K562 (cell line): ENCODE measurements around the gene C1QTNF12. TPM values are rescaled to one million over a fixed set of nuclear protein-coding genes. Genes with fewer than 3 reads are reported as not detected.
A peak's percentile ranks its signal among the peaks of the same experiment; 100 is the strongest.

Experiments used
- ELF1 ChIP-seq: fragments of 200-800 bp; sonication (Bioruptor generic); IDR thresholded peaks from 2 replicates; pipeline ENCODE4 v1.6.1; 2016; ENCODE audit warnings: missing genetic modification characterization, missing compliant biosample characterization
- ETV1 ChIP-seq: fragments of 450-650 bp; conservative IDR thresholded peaks from 2 replicates; pipeline ENCODE4 v1.6.1; 2016; ENCODE audit warnings: missing genetic modification characterization, control low read depth, low read depth, missing compliant biosample characterization
- L3MBTL2 ChIP-seq: fragments of 450-650 bp; IDR thresholded peaks from 2 replicates; pipeline ENCODE4 v1.6.1; 2016; ENCODE audit warnings: mild to moderate bottlenecking, moderate library complexity
- MYC ChIP-seq, 2 experiments: fragments of 250-450 bp in 1 of 2; sonication (Bioruptor Pico) in 1 of 2; IDR thresholded peaks; 2 replicates each; pipeline versions ENCODE4 v1.5.1 to v1.6.1; 2012 to 2021; ENCODE audit warnings: low read depth in 2 of 2, borderline replicate concordance in 1 of 2, improper control_type of control experiment in 1 of 2, low read length in 1 of 2, mild to moderate bottlenecking in 1 of 2, moderate library complexity in 1 of 2
- SMARCB1 ChIP-seq: IDR thresholded peaks from 2 replicates; pipeline ENCODE4 v1.6.1; 2011; ENCODE audit warnings: improper control_type of control experiment, low read depth; ENCODE audit not compliant: insufficient read length
- ZC3H4 ChIP-seq: sonication (generic); formaldehyde crosslinking; IDR thresholded peaks from 2 replicates; pipeline ENCODE4 v1.9.0; 2021; ENCODE audit warnings: missing genetic modification reagents, borderline replicate concordance
- ZNF41 ChIP-seq: fragments of 250-450 bp; sonication (Bioruptor Pico); conservative IDR thresholded peaks from 2 replicates; pipeline ENCODE4 v1.4.0; 2020; ENCODE audit warnings: mild to moderate bottlenecking
- ZNF668 ChIP-seq: fragments of 250-450 bp; sonication (Bioruptor Pico); IDR thresholded peaks from 2 replicates; pipeline ENCODE4 v1.8.0; 2022; ENCODE audit warnings: mild to moderate bottlenecking, inconsistent platforms
- polyA plus RNA-seq, 8 experiments: library from polyadenylated mRNA; depleted of rRNA in 4 of 8; stranded (reverse) in 5 of 8; unstranded in 3 of 8; fragments of >200 nt; fragmentation: Nextera tagmentation in 2 of 8; fragmentation: Illumina TruSeq in 1 of 8; extraction: Ambion mirVana in 2 of 8; extraction: Trizol in 1 of 8; gene quantifications; 2 replicates each; pipeline versions ENCODE4 v1.2.1 to v1.2.3, GENCODE V29; 2011 to 2014; ENCODE audit warnings: inconsistent platforms in 1 of 8, missing spikeins in 1 of 8
- total RNA-seq, 7 experiments: library from RNA; depleted of rRNA in 6 of 7; stranded (reverse); fragments of >200 nt in 6 of 7; fragmentation: Illumina TruSeq in 2 of 7; extraction: Trizol in 2 of 7; gene quantifications; 2 replicates each; pipeline versions ENCODE4 v1.2.1 to v1.2.3, GENCODE V29; 2011 to 2021; ENCODE audit warnings: low replicate concordance in 1 of 7
- TF ChIP-seq, protein P1 (sequence below): fragments of 450-650 bp; IDR thresholded peaks from 2 replicates; pipeline ENCODE4 v1.6.1; 2017; ENCODE audit warnings: mild to moderate bottlenecking, moderate library complexity
- TF ChIP-seq, protein P2 (sequence below), 2 experiments: fragments of 450-650 bp in 1 of 2; sonication (generic) in 1 of 2; formaldehyde crosslinking in 1 of 2; IDR thresholded peaks; 2 replicates each; pipeline versions ENCODE4 v1.7.1 to v1.9.0; 2016 to 2022; ENCODE audit warnings: inconsistent platforms in 1 of 2, mild to moderate bottlenecking in 1 of 2, missing genetic modification reagents in 1 of 2
- TF ChIP-seq, protein P3 (sequence below): fragments of 250-450 bp; sonication (Bioruptor Pico); IDR thresholded peaks from 2 replicates; pipeline ENCODE4 v1.8.0; 2022; ENCODE audit warnings: inconsistent platforms
- TF ChIP-seq, protein P4 (sequence below), 2 experiments: fragments of 450-650 bp in 1 of 2; sonication (generic) in 1 of 2; formaldehyde crosslinking; conservative IDR thresholded peaks; 2 replicates each; pipeline versions ENCODE4 v1.4.0 to v1.8.1; 2020 to 2022; ENCODE audit warnings: mild to moderate bottlenecking in 1 of 2, missing genetic modification reagents in 1 of 2

Gene C1QTNF12
- total and polyA plus RNA-seq, 9 of the 15 experiments (the other 6 are each of a cell fraction or from before 2014, with no cell fraction given): 0.11 to 4.3 (median 0.93) TPM; not detected in 3

DNA sequence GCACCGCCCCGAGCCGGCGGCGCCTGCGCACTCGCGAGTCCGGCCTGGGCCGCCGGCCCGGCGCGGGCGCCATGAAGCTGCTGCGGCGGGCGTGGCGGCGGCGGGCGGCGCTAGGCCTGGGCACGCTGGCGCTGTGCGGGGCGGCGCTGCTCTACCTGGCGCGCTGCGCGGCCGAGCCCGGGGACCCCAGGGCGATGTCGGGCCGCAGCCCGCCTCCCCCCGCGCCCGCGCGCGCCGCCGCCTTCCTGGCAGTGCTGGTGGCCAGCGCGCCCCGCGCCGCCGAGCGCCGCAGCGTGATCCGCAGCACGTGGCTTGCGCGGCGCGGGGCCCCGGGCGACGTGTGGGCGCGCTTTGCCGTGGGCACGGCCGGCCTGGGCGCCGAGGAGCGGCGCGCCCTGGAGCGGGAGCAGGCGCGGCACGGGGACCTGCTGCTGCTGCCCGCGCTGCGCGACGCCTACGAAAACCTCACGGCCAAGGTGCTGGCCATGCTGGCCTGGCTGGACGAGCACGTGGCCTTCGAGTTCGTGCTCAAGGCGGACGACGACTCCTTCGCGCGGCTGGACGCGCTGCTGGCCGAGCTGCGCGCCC, 14.2 kb downstream of the C1QTNF12 start, which contains the start of gene B3GALT6 (continued):
- TF ChIP-seq ZC3H4 (CRISPR knock-in tag): 0 out of 2 replicates have a peak, but pooled peaks have one; percentile 70
- TF ChIP-seq, protein P1, sequence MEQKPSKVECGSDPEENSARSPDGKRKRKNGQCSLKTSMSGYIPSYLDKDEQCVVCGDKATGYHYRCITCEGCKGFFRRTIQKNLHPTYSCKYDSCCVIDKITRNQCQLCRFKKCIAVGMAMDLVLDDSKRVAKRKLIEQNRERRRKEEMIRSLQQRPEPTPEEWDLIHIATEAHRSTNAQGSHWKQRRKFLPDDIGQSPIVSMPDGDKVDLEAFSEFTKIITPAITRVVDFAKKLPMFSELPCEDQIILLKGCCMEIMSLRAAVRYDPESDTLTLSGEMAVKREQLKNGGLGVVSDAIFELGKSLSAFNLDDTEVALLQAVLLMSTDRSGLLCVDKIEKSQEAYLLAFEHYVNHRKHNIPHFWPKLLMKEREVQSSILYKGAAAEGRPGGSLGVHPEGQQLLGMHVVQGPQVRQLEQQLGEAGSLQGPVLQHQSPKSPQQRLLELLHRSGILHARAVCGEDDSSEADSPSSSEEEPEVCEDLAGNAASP: no peak
- TF ChIP-seq, protein P2, sequence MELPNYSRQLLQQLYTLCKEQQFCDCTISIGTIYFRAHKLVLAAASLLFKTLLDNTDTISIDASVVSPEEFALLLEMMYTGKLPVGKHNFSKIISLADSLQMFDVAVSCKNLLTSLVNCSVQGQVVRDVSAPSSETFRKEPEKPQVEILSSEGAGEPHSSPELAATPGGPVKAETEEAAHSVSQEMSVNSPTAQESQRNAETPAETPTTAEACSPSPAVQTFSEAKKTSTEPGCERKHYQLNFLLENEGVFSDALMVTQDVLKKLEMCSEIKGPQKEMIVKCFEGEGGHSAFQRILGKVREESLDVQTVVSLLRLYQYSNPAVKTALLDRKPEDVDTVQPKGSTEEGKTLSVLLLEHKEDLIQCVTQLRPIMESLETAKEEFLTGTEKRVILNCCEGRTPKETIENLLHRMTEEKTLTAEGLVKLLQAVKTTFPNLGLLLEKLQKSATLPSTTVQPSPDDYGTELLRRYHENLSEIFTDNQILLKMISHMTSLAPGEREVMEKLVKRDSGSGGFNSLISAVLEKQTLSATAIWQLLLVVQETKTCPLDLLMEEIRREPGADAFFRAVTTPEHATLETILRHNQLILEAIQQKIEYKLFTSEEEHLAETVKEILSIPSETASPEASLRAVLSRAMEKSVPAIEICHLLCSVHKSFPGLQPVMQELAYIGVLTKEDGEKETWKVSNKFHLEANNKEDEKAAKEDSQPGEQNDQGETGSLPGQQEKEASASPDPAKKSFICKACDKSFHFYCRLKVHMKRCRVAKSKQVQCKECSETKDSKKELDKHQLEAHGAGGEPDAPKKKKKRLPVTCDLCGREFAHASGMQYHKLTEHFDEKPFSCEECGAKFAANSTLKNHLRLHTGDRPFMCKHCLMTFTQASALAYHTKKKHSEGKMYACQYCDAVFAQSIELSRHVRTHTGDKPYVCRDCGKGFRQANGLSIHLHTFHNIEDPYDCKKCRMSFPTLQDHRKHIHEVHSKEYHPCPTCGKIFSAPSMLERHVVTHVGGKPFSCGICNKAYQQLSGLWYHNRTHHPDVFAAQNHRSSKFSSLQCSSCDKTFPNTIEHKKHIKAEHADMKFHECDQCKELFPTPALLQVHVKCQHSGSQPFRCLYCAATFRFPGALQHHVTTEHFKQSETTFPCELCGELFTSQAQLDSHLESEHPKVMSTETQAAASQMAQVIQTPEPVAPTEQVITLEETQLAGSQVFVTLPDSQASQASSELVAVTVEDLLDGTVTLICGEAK (IDR thresholded peaks at IDR 0.05): no peak
- TF ChIP-seq, protein P2 (CRISPR knock-in tag; IDR thresholded peaks at IDR 0.05): peak; percentile 32; the same call in 1 of the 2 replicates
- peak; percentile 90; the same call in 1 of the 2 replicates for TF ChIP-seq MYC (IDR thresholded peaks at IDR 0.05; ENCODE audit: low read depth, low read length)
- no peak for TF ChIP-seq MYC (CRISPR knock-in tag; IDR thresholded peaks at IDR 0.05; ENCODE audit: borderline replicate concordance, low read depth)
- TF ChIP-seq, protein P3, sequence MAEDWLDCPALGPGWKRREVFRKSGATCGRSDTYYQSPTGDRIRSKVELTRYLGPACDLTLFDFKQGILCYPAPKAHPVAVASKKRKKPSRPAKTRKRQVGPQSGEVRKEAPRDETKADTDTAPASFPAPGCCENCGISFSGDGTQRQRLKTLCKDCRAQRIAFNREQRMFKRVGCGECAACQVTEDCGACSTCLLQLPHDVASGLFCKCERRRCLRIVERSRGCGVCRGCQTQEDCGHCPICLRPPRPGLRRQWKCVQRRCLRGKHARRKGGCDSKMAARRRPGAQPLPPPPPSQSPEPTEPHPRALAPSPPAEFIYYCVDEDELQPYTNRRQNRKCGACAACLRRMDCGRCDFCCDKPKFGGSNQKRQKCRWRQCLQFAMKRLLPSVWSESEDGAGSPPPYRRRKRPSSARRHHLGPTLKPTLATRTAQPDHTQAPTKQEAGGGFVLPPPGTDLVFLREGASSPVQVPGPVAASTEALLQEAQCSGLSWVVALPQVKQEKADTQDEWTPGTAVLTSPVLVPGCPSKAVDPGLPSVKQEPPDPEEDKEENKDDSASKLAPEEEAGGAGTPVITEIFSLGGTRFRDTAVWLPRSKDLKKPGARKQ (CRISPR knock-in tag): peak; percentile 97
- peak; percentile 42 for TF ChIP-seq ELF1 (tag)
- TF ChIP-seq, protein P4, sequence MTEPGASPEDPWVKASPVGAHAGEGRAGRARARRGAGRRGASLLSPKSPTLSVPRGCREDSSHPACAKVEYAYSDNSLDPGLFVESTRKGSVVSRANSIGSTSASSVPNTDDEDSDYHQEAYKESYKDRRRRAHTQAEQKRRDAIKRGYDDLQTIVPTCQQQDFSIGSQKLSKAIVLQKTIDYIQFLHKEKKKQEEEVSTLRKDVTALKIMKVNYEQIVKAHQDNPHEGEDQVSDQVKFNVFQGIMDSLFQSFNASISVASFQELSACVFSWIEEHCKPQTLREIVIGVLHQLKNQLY (CRISPR knock-in tag; conservative IDR thresholded peaks at IDR 0.05): peak in 1 of 2 experiments; percentile 95; a peak in 1 of 4 replicates
- peak; percentile 98 for TF ChIP-seq L3MBTL2
- TF ChIP-seq ETV1 (tag): no peak
- peak; percentile 87; the same call in 1 of the 2 replicates for TF ChIP-seq ZNF668 (CRISPR knock-in tag)
- no peak for TF ChIP-seq SMARCB1
- 0 out of 2 replicates have a peak, but pooled peaks have one; percentile 32 for TF ChIP-seq ZNF41 (CRISPR knock-in tag)
- TF ChIP-seq, all 486 proteins: peak for 73
